Upper lobe of right lung (tissue), 1 donor: Measurements from ENCODE around the gene AK2. TPM values are rescaled to one million over a fixed set of nuclear protein-coding genes. Genes with fewer than 3 reads are reported as not detected.

Experiments used
- ATAC-seq: fragments of 200-7000 bp; cut with Tn5 transposase; one replicate; pipeline ENCODE4 v1.9.1; 2020; ENCODE audit warnings: mild to moderate bottlenecking, moderate library complexity
- DNase-seq: peaks from one replicate; pipeline ENCODE4 v3.0.0-alpha.2; 2020
- H3K27ac ChIP-seq: fragments of 200-600 bp; one replicate; pipeline ENCODE4 v1.8.0; 2022
- H3K27me3 ChIP-seq: fragments of 200-600 bp; one replicate; pipeline ENCODE4 v1.8.0; 2022; ENCODE audit warnings: mild to moderate bottlenecking
- H3K36me3 ChIP-seq: fragments of 200-600 bp; one replicate; pipeline ENCODE4 v1.8.0; 2022
- H3K4me1 ChIP-seq: fragments of 200-600 bp; one replicate; pipeline ENCODE4 v1.8.0; 2022
- H3K4me3 ChIP-seq: fragments of 200-600 bp; one replicate; pipeline ENCODE4 v1.8.0; 2022; ENCODE audit warnings: mild to moderate bottlenecking
- H3K9me3 ChIP-seq: fragments of 200-600 bp; one replicate; pipeline ENCODE4 v1.8.0; 2022
- CTCF ChIP-seq: fragments of 200-600 bp; IDR thresholded peaks from one replicate; pipeline ENCODE4 v1.8.0; 2022; ENCODE audit warnings: antibody characterized with exemption
- intact Hi-C: fragments of 100-400 bp; cut with DNase I; formaldehyde crosslinking; loops from one replicate; pipeline ENCODE4 v1.11.0; 2022
- total RNA-seq: library from RNA; stranded (reverse); fragmentation: NEBNext Ultra II Directional; extraction: Animal tissue kit (Norgen Biotek cat#: 25700); gene quantifications from one replicate; pipeline ENCODE4 v1.2.1, GENCODE V29; 2021
- donor health status: DM: no; HTN: yes; CAD: no; lungs with severe emphysema.

The AK2 gene
- total RNA-seq, 1 donor from 2014 or later, result 106 TPM

GRCh38 chr1:32991819-32992488 lies 44.7 kb downstream of the AK2 start:
- Histone ChIP-seq H3K36me3 (no peaks in the 10 kb centered on the region), H3K4me3 (no peak overlapping the region), H3K4me1 (peaks cover 46% of the 10 kb centered on the region), H3K27ac (peak overlapping the region; percentile 71), H3K27me3 (no peaks in the 10 kb centered on the region), H3K9me3 (no peaks in the 10 kb centered on the region)
- TF ChIP-seq CTCF, result no peak
- intact Hi-C loops, result no loop called here
- ATAC-seq (no peak), DNase-seq (no peak)

- no peak for DNase-seq
- no peaks in the 10 kb centered on the region for H3K9me3 ChIP-seq
- no peak for TF ChIP-seq CTCF
- no peak for ATAC-seq
- intact Hi-C loops, result no loop called here
- H3K27me3 ChIP-seq, result no peaks in the 10 kb centered on the region
- no peaks in the 10 kb centered on the region for H3K36me3 ChIP-seq
- H3K4me3 ChIP-seq, result no peak overlapping the region
- peak overlapping the region; percentile 71 for H3K27ac ChIP-seq
- H3K4me1 ChIP-seq, result peaks cover 43% of the 10 kb centered on the region
Observed at GRCh38 chr1:32991386-32991785, 45.3 kb downstream of the AK2 start.

GRCh38 chr1:32990887-32991286 lies 45.8 kb downstream of the AK2 start:
- Histone ChIP-seq H3K36me3 (no peaks in the 10 kb centered on the region), H3K27ac (no peak overlapping the region), H3K9me3 (no peaks in the 10 kb centered on the region), H3K4me3 (no peak overlapping the region), H3K27me3 (no peaks in the 10 kb centered on the region), H3K4me1 (peaks cover 43% of the 10 kb centered on the region)
- intact Hi-C loops, result no loop called here
- TF ChIP-seq CTCF, result no peak
- DNase-seq (no peak), ATAC-seq (no peak)

- Histone ChIP-seq H3K27me3 (no peaks in the 10 kb centered on the region), H3K4me3 (no peak overlapping the region), H3K27ac (peak overlapping the region; percentile 61), H3K9me3 (no peaks in the 10 kb centered on the region), H3K4me1 (peaks cover 49% of the 10 kb centered on the region), H3K36me3 (no peaks in the 10 kb centered on the region)
- DNase-seq, result peak; percentile 84
- intact Hi-C loops, result no loop called here
- TF ChIP-seq CTCF, result no peak
- peak; percentile 64 for ATAC-seq
Observed at GRCh38 chr1:32989160-32990050, 47.3 kb downstream of the AK2 start.

- intact Hi-C loops, result no loop called here
- Histone ChIP-seq H3K4me3 (no peak overlapping the region), H3K27me3 (no peaks in the 10 kb centered on the region), H3K27ac (peak overlapping the region; percentile 61), H3K9me3 (no peaks in the 10 kb centered on the region), H3K36me3 (no peaks in the 10 kb centered on the region), H3K4me1 (peaks cover 54% of the 10 kb centered on the region)
- TF ChIP-seq CTCF, result no peak
- ATAC-seq (peak; percentile 5), DNase-seq (peak; percentile 74)
Observed at GRCh38 chr1:32988665-32989064, 48.0 kb downstream of the AK2 start.
